Esophagus (tissue), 2 donors: ENCODE data around the gene ANO4. TPM values are rescaled to one million over a fixed set of nuclear protein-coding genes. Genes with fewer than 3 reads are reported as not detected.
"Not testable (repeated sequence)": the region's sequence is repeated elsewhere in the genome, so short reads cannot be mapped to it uniquely, and the experiment has no call there.

Experiments used
- H3K27ac ChIP-seq, 2 donors: one replicate each; pipeline ENCODE4 v1.5.1; 2013; ENCODE audit warnings: low read depth in 2 of 2, mild to moderate bottlenecking in 2 of 2, inconsistent platforms in 1 of 2, low read length in 1 of 2, moderate library complexity in 1 of 2
- H3K27me3 ChIP-seq, 2 donors: one replicate each; pipeline ENCODE4 v1.6.1; 2013; ENCODE audit warnings: low read length in 2 of 2, control low read depth in 1 of 2, mild to moderate bottlenecking in 1 of 2; ENCODE audit not compliant: insufficient read depth in 2 of 2, control insufficient read depth in 1 of 2
- H3K36me3 ChIP-seq, 2 donors: one replicate each; pipeline ENCODE4 v1.6.1; 2013; ENCODE audit warnings: low read length in 1 of 2; ENCODE audit not compliant: control insufficient read depth in 2 of 2, insufficient read depth in 2 of 2
- H3K4me1 ChIP-seq, 2 donors: one replicate each; pipeline ENCODE4 v1.6.1; 2013; ENCODE audit warnings: low read length in 1 of 2; ENCODE audit not compliant: control insufficient read depth in 2 of 2, insufficient read depth in 2 of 2
- H3K4me3 ChIP-seq, 2 donors: one replicate each; pipeline ENCODE4 v1.5.1; 2013; ENCODE audit warnings: low read length in 2 of 2, mild to moderate bottlenecking in 2 of 2, low read depth in 1 of 2, moderate library complexity in 1 of 2
- H3K9me3 ChIP-seq, 2 donors: one replicate each; pipeline ENCODE4 v1.6.1; 2013; ENCODE audit warnings: mild to moderate bottlenecking in 2 of 2, low read depth in 1 of 2, low read length in 1 of 2, moderate library complexity in 1 of 2; ENCODE audit not compliant: control insufficient read depth in 2 of 2, insufficient read depth in 1 of 2
- WGBS, 2 donors: extraction: QIAGEN DNeasy Blood & Tissue Kit; methylation state at CpG; one replicate each; pipeline ENCODE4 v1.1.7; 2013; 5-methylcytosine and 5-hydroxymethylcytosine counted together
- polyA plus RNA-seq, 2 donors: library from polyadenylated mRNA; stranded (reverse); fragments of 200-250 nt; gene quantifications; one replicate each; pipeline ENCODE4 v1.2.3, GENCODE V29; 2013
- donor health status: healthy with polysubstance abuse.
- donor health status: Bipolar disorder and iron deficiency.

ANO4 gene
- polyA plus RNA-seq, 2 donors = 0.02 TPM; not detected in 1

DNA sequence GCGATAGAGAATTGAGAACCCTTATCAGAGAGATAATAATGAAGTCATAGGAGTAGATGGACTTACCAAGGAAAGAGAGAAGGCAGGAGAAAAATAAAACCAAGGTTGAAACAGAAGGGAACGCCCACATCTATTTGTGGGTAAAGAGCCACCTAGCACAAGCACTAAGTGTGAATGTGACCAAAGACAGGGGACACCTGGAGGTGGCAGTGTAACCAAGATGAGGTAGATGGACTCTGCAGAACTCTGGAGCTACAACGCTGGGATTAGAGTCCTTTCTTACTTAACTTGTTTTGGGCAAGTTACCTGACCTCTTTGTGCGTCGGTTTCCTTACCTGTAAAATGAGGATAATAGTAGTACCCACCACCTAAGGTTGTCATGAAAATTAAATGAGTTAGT, 313.6 kb downstream of the ANO4 start:
- H3K36me3 ChIP-seq = no peaks in the 10 kb centered on the region
- WGBS, 2 donors = 91% methylated on average over 5 of the region's 5 CpGs
- H3K9me3 ChIP-seq = no peaks in the 10 kb centered on the region
- no peak overlapping the region for H3K4me3 ChIP-seq
- no peaks in the 10 kb centered on the region for H3K4me1 ChIP-seq
- no peak overlapping the region for H3K27ac ChIP-seq
- no peaks in the 10 kb centered on the region for H3K27me3 ChIP-seq

DNA sequence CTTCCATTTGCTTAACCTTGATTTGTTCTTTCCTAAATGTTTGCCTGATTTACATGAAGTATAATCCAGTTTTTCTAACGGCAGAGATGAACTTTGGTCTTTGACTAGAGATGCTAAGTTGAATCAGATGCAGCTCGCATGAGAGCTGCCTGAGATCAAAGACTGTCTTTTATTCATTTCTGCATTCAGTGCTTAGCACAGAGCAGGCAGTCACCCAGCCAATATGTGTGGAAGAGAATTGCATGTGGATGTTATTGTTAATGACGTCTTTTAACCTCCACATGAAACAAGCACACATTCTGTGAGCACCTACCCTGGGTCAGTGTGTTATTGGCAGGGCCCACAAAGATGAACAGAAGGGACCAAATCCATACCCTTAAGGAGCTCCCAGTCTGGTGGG, 316.3 kb downstream of the ANO4 start:
- H3K4me3 ChIP-seq = no peak overlapping the region
- H3K27me3 ChIP-seq = no peaks in the 10 kb centered on the region
- 64 to 80% methylated on average over 3 of the region's 3 CpGs for WGBS, 2 donors
- H3K36me3 ChIP-seq = no peaks in the 10 kb centered on the region
- H3K27ac ChIP-seq = no peak overlapping the region
- no peaks in the 10 kb centered on the region for H3K4me1 ChIP-seq
- H3K9me3 ChIP-seq = no peaks in the 10 kb centered on the region

DNA sequence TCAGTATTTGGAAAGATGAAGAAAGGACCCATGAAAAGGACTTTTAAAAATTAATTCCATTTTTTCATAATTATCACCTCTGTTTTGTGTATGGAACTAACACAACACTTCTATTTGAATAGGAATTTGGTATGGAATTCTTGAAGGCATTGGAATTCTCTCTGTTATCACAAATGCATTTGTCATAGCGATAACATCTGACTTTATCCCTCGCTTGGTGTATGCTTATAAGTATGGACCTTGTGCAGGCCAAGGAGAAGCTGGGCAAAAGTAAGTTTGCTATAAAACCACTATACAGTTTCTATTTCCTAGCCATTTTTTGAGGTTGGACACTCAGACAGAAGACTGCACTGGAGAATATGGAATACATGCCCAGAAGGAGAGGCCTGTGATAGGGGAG, 316.9 kb downstream of the ANO4 start:
- Histone ChIP-seq H3K36me3 (no peaks in the 10 kb centered on the region), H3K9me3 (no peaks in the 10 kb centered on the region), H3K4me1 (no peaks in the 10 kb centered on the region), H3K27me3 (no peaks in the 10 kb centered on the region), H3K27ac (no peak overlapping the region), H3K4me3 (no peak overlapping the region)
- WGBS, 2 donors = 68 to 88% methylated on average over 2 of the region's 2 CpGs

DNA sequence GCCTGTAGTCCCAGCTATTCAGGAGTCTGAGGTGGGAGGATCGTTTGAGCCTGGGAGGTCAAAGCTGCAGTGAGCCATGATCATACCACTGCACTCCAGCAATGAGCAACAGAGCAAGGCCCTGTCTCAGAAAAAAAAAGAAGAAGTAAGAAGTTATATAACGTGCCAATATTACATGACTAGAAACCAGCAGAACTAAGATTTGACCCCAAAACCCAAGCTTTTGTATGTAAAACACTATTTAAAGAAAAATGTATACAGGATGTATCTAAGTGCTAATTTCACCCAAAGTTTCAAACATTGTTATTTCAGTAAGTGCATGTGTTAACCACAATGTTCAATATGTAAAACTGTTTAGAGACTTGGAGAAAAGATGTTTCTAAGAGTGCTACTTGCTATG, 320.8 kb downstream of the ANO4 start:
- H3K27ac ChIP-seq = no peak overlapping the region
- H3K4me3 ChIP-seq = no peak overlapping the region
- no peaks in the 10 kb centered on the region for H3K4me1 ChIP-seq
- 69 to 81% methylated on average over 2 of the region's 2 CpGs for whole genome bisulfite sequencing, 2 donors
- H3K36me3 ChIP-seq = no peaks in the 10 kb centered on the region
- H3K27me3 ChIP-seq = no peaks in the 10 kb centered on the region
- no peaks in the 10 kb centered on the region for H3K9me3 ChIP-seq

DNA sequence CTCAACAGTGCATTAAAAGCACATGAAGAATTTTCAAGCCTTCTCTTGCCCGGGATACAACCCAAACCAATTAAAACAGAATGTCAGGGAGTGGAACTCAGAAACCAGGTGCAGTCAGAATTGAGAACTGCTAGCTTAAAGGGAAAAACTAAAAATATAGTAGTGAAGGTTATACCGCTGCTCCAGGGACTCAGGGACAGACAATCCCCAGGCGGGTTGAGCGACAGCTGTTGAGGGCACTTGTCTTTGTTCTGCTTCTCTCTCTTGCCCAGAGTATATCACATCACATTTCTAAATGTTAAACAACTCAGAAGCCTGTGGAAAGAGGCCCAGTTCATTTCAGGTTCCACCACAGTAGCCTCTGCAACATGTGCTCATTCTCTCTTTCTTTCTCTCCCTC, 322.3 kb downstream of the ANO4 start:
- H3K4me1 ChIP-seq = no peaks in the 10 kb centered on the region
- no peak overlapping the region for H3K27ac ChIP-seq
- H3K4me3 ChIP-seq = no peak overlapping the region
- H3K27me3 ChIP-seq = no peaks in the 10 kb centered on the region
- H3K9me3 ChIP-seq = no peaks in the 10 kb centered on the region
- H3K36me3 ChIP-seq = no peaks in the 10 kb centered on the region
- 69 to 73% methylated on average over 4 of the region's 4 CpGs for WGBS, 2 donors

DNA sequence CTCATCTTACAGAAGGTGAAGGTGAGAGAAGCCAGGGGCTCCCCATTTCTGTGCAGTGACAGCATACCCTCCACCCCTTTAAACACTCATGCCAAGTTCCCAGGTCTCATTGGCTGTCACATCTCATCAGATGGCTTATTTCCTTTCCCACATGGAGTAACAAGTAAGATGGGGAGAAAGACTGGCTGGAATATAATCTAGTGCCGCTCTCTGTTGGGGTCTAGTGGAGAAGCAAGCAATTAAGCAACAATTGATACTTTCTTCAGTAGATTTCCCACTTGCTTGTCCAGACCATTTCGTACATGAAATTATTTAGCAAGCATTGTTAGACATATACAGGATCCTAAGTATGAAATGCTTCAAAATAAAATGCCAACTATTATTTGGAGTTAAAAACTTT, 323.3 kb downstream of the ANO4 start:
- no peak overlapping the region for H3K4me3 ChIP-seq
- WGBS, 2 donors = 82 to 86% methylated on average over 2 of the region's 2 CpGs
- H3K9me3 ChIP-seq = no peaks in the 10 kb centered on the region
- H3K36me3 ChIP-seq = no peaks in the 10 kb centered on the region
- H3K27ac ChIP-seq = no peak overlapping the region
- H3K4me1 ChIP-seq = no peaks in the 10 kb centered on the region
- H3K27me3 ChIP-seq = no peaks in the 10 kb centered on the region

DNA sequence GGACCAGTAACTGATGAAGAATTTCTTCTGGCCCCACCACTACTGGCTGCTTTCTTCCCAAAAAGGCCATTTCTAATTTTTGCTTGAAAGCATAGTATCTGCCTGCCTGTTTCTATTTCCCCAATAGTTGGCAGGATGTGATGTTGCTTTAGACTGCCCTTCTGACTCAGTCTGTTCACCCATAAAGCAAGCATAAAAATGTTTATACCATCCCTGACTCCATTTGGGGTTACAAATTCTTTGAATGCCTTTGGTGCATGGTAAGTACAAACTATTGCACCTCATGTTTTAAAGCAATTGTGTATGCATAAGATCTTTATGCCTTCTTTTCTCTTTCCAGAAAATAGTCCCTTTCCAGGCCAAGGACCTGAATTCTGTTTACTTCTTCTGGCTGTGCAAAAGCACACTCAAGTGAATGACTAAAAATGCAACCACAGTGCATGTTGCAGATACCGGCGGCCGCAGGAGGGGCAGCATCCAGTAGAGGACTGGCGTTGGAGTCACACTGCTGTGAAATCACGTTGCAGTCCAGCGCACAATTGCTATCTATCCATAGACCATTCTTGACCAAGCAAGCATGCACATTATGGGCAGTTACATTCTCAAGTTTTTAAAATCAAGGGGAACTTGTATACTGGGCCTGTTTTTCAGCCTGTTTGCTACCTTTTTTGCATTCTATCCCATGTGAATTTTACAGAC, 333.1 kb downstream of the ANO4 start:
- no peaks in the 10 kb centered on the region for H3K27me3 ChIP-seq
- no peaks in the 10 kb centered on the region for H3K4me1 ChIP-seq
- WGBS, 2 donors = 86 to 89% methylated on average over 6 of the region's 6 CpGs
- no peaks in the 10 kb centered on the region for H3K36me3 ChIP-seq
- no peak overlapping the region for H3K4me3 ChIP-seq
- no peak overlapping the region for H3K27ac ChIP-seq
- no peaks in the 10 kb centered on the region for H3K9me3 ChIP-seq

DNA sequence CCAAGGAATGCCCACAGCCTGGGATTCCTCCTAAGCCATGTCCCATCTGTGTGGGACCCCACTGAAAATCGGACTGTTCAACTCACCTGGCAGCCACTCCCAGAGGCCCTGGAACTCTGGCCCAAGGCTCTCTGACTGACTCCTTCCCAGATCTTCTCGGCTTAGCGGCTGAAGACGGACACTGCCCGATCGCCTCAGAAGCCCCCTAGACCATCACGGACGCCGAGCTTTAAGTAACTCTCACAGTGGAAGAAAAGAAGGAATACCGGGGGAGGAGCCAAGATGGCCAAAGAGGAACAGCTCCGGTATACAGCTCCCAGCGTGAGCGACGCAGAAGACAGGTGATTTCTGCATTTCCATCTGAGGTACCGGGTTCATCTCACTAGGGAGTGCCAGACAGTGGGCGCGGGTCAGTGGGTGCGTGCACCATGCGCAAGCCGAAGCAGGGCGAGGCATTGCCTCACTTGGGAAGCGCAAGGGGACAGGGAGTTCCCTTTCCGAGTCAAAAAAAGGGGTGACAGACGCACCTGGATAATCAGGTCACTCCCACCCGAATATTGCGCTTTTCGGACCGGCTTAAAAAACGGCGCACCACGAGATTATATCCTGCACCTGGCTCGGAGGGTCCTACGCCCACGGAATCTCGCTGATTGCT, 351.3 kb downstream of the ANO4 start:
- H3K4me1 ChIP-seq, H3K9me3 ChIP-seq, H3K36me3 ChIP-seq, H3K27me3 ChIP-seq, H3K27ac ChIP-seq, H3K4me3 ChIP-seq: not testable (repeated sequence)
- WGBS, 2 donors = 89 to 92% methylated on average over 32 to 35 of the region's 35 CpGs

DNA sequence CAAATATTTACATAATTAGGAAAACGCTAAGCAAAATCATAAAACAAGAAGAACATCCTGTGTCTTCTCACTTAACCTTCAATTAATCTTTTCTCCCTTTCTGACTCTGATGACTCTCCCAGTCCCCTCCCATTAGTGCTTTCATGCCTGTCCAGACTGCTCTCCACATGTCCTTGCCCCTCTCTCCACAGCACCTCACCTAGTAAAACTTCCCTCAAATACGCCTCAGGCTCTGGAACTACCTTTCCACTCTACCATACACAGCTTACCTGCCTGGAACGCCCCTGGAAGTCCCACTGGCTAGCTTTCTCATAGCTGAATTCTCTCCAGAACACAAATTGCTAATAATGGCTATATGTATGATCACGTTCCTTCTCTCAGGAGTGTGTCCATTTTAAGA, 370.7 kb downstream of the ANO4 start:
- Histone ChIP-seq H3K9me3 (no peaks in the 10 kb centered on the region), H3K4me1 (peaks cover 0 to 2% of the 10 kb centered on the region in 2 donors), H3K27me3 (no peaks in the 10 kb centered on the region), H3K4me3 (no peak overlapping the region), H3K36me3 (no peaks in the 10 kb centered on the region), H3K27ac (no peak overlapping the region)
- WGBS, 2 donors = 39 to 55% methylated on average over 4 of the region's 4 CpGs

DNA sequence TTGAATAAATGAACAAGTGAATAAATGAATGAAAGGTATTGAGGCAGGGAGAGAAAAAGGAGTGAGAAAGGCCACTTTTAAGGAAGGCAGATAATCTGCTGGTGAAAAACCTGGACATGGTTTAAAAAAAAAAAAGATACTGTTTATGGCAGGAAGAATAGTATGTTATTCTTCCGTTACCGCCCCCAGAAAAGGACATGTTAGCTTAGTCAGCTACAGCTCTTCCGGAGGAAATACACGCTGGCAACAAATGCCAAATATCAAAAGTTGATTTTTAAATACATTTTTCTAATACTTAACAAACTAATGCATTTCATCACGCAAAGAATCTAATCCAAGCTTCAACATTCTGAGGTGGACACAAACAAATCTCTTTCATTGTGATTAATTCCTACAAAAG, 372.3 kb downstream of the ANO4 start:
- Histone ChIP-seq H3K27me3 (no peaks in the 10 kb centered on the region), H3K36me3 (no peaks in the 10 kb centered on the region), H3K4me1 (no peaks in the 10 kb centered on the region), H3K27ac (no peak overlapping the region), H3K4me3 (no peak overlapping the region), H3K9me3 (no peaks in the 10 kb centered on the region)
- 53 to 54% methylated on average over 5 of the region's 5 CpGs for WGBS, 2 donors
